ENCODE results near the gene YWHAG. TPM values are rescaled to one million over a fixed set of nuclear protein-coding genes. Genes with fewer than 3 reads are reported as not detected.
A peak's percentile ranks its signal among the peaks of the same experiment; 100 is the strongest.
"Not testable (repeated sequence)": the region's sequence is repeated elsewhere in the genome, so short reads cannot be mapped to it uniquely, and the experiment has no call there.

Gene YWHAG
- polyA plus RNA-seq, 1 experiment = 48.8 TPM

- no peak for TF ChIP-seq CTCF (IDR thresholded peaks at IDR 0.05; ENCODE audit: insufficient read depth, low read depth, low read length)
- POLR2A ChIA-PET = interaction anchor here (0.6 to 1.2 kb wide), 3 partner anchors 14 to 26 kb away, joined by 3 to 4 read pairs (median 4); no protein-coding TSS in a partner anchor
- Histone ChIP-seq H3K4me3 (ENCODE audit: low read depth, low read length) (peak overlapping the region; percentile 14), H3K36me3 (ENCODE audit: control insufficient read depth, insufficient read depth, low read length) (no peaks in the 10 kb centered on the region), H3K27me3 (ENCODE audit: control insufficient read depth, insufficient read depth, low read length) (no peaks in the 10 kb centered on the region)
- no peak for DNase-seq (ENCODE audit: low read depth)
- CTCF ChIA-PET = interaction anchor here (0.6 to 6.0 kb wide), 12 partner anchors 10 to 125 kb away, joined by 3 to 136 read pairs (median 4); no protein-coding TSS in a partner anchor
Observed at GRCh38 chr7:76292213-76292573, 66.6 kb downstream of the YWHAG start.

GRCh38 chr7:76291351-76292212 lies 67.2 kb downstream of the YWHAG start:
- Histone ChIP-seq H3K36me3 (ENCODE audit: control insufficient read depth, insufficient read depth, low read length) (no peaks in the 10 kb centered on the region), H3K27me3 (ENCODE audit: control insufficient read depth, insufficient read depth, low read length) (no peaks in the 10 kb centered on the region), H3K4me3 (ENCODE audit: low read depth, low read length) (peak overlapping the region; percentile 14)
- TF ChIP-seq CTCF (IDR thresholded peaks at IDR 0.05; ENCODE audit: insufficient read depth, low read depth, low read length) = peak; percentile 97
- peak; percentile 92 for DNase-seq (ENCODE audit: low read depth)
- CTCF ChIA-PET = interaction anchor here (0.6 to 6.0 kb wide), 19 partner anchors 9 to 1344 kb away, joined by 3 to 136 read pairs (median 4); no protein-coding TSS in a partner anchor
- POLR2A ChIA-PET = interaction anchor here (0.8 to 1.2 kb wide), 2 partner anchors 14 to 26 kb away, joined by 3 to 4 read pairs; no protein-coding TSS in a partner anchor

- H3K36me3 ChIP-seq (ENCODE audit: control insufficient read depth, insufficient read depth, low read length); DNase-seq (ENCODE audit: low read depth); POLR2A ChIA-PET; H3K27me3 ChIP-seq (ENCODE audit: control insufficient read depth, insufficient read depth, low read length); H3K4me3 ChIP-seq (ENCODE audit: low read depth, low read length): not testable (repeated sequence)
- CTCF ChIA-PET = interaction anchor here (0.7 to 6.0 kb wide), 14 partner anchors 9 to 1345 kb away, joined by 3 to 136 read pairs (median 4); no protein-coding TSS in a partner anchor
Observed at GRCh38 chr7:76290847-76291350, 67.9 kb downstream of the YWHAG start.

- DNase-seq (ENCODE audit: low read depth) = no peak
- CTCF ChIA-PET = interaction anchor here (0.6 to 1.5 kb wide), 3 partner anchors 24 to 109 kb away, joined by 3 read pairs; no protein-coding TSS in a partner anchor
- POLR2A ChIA-PET = no interaction called here
- no peaks in the 10 kb centered on the region for H3K36me3 ChIP-seq (ENCODE audit: control insufficient read depth, insufficient read depth, low read length)
- peaks cover 8% of the 10 kb centered on the region for H3K27me3 ChIP-seq (ENCODE audit: control insufficient read depth, insufficient read depth, low read length)
- TF ChIP-seq CTCF (IDR thresholded peaks at IDR 0.05; ENCODE audit: insufficient read depth, low read depth, low read length) = no peak
- no peak overlapping the region for H3K4me3 ChIP-seq (ENCODE audit: low read depth, low read length)
Observed at GRCh38 chr7:76286842-76287403, 71.9 kb downstream of the YWHAG start.

- Histone ChIP-seq H3K36me3 (ENCODE audit: control insufficient read depth, insufficient read depth, low read length) (no peaks in the 10 kb centered on the region), H3K4me3 (ENCODE audit: low read depth, low read length) (no peak overlapping the region), H3K27me3 (ENCODE audit: control insufficient read depth, insufficient read depth, low read length) (peaks cover 15% of the 10 kb centered on the region)
- CTCF ChIA-PET = interaction anchor here (1.1 to 1.5 kb wide), 2 partner anchors 11 to 107 kb away, joined by 3 to 4 read pairs; no protein-coding TSS in a partner anchor
- TF ChIP-seq CTCF (IDR thresholded peaks at IDR 0.05; ENCODE audit: insufficient read depth, low read depth, low read length) = no peak
- DNase-seq (ENCODE audit: low read depth) = no peak
- POLR2A ChIA-PET = no interaction called here
Observed at GRCh38 chr7:76285604-76286374, 73.0 kb downstream of the YWHAG start.

All from BJ (cell line).